ENCODE measurements around the gene MAP6.
A peak's percentile ranks its signal among the peaks of the same experiment; 100 is the strongest.
"Not testable (repeated sequence)": the region's sequence is repeated elsewhere in the genome, so short reads cannot be mapped to it uniquely, and the experiment has no call there.

The MAP6 gene

DNA sequence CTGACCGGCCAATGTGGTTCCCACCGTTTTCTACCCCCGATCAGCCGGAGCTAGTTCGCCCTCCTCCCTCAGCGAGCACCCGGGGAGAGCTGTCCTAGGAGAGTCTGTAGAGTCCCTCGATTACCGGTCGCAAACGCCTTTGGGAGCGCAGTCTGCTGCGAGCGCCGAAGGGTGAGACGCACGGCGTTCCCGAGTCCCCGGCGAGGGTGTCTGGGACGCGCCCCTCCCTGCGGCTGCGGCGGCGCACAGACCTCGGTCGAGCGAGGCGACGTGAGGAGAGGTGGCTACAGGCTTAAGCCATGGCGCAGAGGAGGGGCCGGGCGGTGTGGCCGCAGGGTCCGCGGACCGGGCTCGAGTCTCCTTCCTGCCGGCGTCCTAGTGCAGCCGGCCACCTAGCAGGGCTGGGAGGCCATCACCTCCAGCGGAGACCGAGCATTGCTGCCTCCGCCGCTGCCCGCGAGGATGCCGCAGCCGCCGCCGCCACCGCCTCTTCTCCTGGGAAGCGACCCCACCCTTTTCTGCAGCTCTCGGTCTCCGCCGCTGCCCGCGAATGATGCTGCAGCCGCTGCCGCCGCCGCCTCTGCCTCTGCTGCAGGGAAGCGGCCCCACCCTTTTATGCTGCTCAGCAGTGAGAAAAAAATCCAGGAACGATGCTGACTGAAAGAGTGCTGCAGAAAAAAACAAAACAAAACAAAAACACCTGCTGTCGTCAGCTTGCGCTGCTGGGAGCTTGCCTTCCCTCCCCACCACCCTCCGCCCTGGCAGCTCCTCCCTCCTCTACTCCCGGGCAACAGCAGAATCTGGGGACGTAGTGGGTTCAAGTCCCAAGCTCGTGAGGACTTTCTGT lies at the start of gene MAP6:
TSS of gene MAP6 (minus strand) at position 588 of the 847 bp plus-strand sequence. CDS start 669 bp downstream, outside the sequence.
- no peak for DNase-seq (ENCODE audit: low read depth in 4 of 4, low spot score in 1 of 4)

DNA sequence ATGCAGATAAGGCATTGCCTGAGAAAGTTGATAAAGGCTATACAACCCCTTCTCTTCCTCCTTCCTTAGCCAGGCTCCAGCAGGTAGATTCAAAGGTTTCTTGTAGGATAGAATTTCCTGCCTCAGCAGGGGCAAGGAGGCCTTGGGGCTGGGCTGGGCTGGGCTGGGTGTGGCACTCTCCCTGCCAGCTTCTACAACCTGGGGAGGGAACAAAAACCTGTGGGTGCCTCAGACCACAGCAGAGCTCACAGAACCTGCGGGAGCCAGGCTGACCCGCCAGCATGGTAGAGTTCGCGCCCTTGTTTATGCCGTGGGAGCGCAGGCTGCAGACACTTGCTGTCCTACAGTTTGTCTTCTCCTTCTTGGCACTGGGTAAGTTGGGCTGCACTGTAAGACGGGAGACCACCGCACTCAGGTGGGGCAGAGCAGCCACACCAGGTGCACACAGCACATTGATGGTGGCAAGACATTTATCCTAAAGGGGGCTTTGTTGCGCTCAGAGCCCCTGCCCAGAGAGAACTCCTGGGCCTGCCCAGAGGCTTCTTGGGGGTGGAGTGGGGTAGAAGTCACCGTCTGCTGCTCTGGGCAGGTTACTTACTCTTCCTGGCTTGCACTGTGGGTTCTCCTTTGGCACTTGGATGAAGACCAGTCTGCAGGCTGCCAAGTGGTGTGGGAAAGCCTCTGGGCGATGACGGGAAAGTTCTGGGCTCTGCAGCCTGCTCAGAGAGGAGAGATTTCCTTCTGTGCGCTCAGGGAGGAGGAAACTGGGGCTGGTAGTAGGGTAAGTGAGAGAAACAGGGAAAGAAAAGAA lies 49.0 kb upstream of the MAP6 start, which contains the start of gene MOGAT2:
TSS of gene MOGAT2 (plus strand) at position 231 of the 811 bp plus-strand sequence. CDS start at position 282, 51 bp downstream.
- no peak for DNase-seq (ENCODE audit: low read depth in 4 of 4, low spot score in 1 of 4)

DNA sequence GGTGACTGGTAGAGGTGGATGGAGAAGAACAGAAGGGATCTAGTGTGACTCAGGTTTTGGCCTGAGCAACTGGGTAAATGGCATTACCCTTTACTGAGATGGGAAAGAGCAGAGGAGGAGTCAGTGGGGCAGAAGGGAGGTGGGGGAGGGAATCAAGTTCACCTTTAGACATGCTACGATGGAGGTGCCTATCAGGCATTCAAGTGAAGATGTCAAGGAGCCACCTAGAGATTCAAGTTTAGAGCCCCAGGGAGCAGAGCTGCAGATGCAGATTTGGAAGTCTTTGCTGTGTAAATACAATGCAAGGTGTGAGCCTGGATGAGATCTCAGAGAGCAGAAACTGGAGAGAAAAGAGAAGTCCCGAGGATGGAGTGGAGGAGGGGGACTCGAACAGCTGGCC lies 47.8 kb upstream of the MAP6 start:
- no peak for DNase-seq (ENCODE audit: low read depth in 4 of 4, low spot score in 1 of 4)

DNA sequence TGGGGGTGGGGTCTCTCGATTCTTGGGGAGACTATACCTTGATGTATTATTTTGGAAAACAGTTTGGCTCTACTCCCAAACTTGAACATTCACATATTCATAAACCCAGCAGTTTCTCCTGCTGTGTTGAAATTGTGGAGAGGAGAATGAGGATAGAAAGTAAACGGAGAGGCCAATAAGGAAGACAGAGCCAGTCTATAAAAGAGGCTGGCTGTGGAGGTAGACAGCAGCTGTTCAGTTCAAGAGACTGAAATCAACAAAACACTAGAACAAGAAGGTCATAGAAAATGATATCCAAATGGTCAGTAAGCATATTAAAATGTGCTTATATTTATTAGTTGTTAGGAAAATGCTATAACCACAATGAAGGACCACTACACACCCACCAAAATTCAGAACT lies 46.9 kb upstream of the MAP6 start:
- DNase-seq (ENCODE audit: low read depth in 4 of 4, low spot score in 1 of 4), result no peak

DNA sequence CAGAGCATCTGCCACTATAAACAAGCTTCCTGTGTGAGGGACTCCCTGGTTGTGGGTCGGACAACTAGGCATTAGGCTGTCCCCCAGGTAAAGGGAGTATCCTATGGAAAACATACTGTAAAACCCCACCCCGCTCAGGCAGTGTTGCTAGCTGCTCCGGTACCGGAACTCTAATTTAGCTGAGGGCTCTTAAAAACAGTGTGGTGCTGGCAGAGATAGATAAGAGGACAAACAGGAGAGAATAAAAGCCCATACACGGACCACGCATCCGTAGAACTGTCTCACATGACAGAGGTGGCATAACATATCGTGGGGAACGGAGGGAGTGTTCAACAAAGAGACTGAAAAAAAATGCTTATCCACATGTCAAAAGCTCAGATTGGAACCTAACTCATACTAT lies 45.4 kb upstream of the MAP6 start:
- no peak for DNase-seq (ENCODE audit: low read depth in 4 of 4, low spot score in 1 of 4)

DNA sequence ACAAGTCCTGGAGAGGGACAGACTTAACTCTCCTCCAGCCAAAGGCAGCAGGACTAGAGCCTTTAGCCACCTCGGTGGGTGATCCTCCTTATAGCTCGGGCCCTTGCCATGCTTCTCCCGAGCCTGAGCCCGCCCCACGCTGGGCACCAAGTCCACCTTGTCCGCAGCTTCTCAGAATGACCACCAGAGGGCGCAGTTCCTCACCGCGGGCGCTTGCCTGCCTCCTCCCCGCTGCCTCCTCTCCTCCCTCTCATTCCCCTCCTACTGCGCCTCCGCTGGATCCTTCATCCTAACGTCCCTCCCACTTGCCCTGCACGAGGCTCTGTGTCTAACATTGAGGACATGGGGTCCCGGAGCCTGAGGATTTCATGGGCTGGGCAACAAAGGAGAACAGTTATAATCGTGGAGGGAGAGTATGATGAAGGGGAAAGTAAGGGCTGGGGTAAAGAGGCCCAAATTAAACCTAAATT lies 37.5 kb upstream of the MAP6 start:
- peak; percentile 44 to 53 (median 46) for DNase-seq (ENCODE audit: low read depth in 4 of 4, low spot score in 1 of 4)

DNA sequence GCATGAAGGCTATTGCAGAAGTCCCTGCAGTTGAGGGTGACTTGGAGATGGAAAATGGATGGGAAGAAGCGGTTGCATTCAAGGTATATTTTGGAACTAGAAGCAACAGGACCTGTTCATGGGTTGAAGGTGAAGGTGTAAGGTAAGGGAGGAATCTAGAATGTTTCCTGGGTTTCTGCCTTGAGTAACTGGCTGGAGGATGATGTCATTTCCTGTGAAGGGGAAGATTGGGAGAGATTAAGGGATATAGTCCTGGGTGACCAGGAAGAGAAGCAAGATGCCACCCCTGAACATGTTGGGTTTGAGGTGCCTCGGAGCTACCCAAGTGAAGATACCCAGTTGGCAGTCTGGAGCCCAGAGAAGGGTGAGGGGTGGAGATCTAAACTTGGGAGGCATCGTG lies 36.7 kb upstream of the MAP6 start:
- no peak for DNase-seq (ENCODE audit: low read depth in 4 of 4, low spot score in 1 of 4)

DNA sequence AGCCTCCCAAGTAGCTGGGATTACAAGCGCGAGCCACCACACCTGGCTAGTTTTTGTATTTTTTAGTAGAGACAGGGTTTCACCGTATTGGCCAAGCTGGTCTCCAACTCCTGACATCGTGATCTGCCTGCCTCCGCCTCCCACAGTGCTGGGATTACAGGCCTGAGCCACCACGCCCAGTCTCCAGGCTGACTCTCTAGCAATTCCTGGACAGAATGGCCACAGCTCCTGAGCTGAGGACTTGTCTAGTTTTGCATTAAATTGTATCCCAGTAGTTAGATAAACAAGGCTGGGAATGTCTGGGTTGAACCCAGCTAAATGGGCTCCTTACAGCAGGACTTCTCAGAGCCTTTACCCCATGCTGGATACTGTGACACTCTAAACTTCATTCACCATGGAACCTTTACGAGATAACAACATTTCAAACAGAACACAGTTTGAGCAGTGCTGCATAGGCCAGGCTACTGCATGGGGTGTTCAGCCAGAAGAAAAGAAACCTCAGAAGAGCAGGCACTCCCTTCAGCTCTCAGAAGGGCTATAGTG lies 34.9 kb upstream of the MAP6 start:
- DNase-seq (ENCODE audit: low read depth in 4 of 4, low spot score in 1 of 4), result no peak

DNA sequence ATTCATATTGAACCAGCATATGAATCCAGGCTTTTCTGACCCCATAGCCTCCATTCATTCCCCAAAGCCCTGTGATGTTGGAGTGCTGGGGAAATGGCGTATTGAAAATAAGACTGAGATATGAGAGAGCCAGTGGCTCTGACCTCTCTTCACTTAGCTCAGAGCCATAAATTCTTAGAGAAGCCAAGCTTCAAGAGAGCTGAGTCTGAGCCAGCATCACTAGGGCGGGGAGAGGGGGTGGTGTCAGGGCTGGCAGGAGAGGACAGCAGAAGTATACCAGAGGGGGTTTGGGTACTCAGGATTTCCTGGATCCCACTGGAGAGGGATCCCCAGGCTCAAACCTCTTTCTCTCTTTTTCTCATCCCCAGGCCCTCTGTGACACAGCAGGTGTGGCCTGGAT lies 32.1 kb upstream of the MAP6 start:
- DNase-seq (ENCODE audit: low read depth in 4 of 4, low spot score in 1 of 4), result no peak

DNA sequence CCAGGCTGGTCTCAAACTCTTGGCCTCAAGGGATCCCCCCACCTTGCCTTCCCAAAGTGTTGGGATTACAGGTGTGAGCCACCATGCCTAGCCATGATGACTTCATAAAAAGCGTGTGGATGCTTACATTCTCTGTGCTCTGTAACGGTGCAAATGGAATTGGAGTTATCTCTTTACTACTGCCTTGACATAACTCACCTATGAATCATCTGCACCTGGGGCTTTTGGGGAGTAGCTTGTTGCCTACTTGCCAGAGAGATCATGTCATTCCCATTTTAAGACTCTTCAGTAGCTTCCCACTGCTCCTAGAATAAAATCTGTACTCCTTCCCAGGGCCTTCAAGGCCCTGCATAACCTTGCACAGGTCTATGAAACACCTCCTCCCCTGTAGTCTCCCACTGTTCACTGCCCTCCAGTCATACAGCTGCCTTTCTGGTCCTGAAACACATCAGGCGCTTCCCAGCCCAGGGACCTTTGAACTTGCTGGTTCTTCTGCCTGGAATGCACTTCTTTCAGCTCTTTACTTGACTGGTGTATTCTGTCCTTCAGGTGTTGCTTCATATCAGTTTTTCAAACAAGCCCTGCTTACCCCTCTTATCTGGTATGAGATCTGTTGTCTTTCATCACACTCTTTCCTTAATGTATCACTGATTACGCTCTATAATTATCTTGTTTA lies 29.2 kb upstream of the MAP6 start:
- DNase-seq (ENCODE audit: low read depth in 4 of 4, low spot score in 1 of 4), result no peak

DNA sequence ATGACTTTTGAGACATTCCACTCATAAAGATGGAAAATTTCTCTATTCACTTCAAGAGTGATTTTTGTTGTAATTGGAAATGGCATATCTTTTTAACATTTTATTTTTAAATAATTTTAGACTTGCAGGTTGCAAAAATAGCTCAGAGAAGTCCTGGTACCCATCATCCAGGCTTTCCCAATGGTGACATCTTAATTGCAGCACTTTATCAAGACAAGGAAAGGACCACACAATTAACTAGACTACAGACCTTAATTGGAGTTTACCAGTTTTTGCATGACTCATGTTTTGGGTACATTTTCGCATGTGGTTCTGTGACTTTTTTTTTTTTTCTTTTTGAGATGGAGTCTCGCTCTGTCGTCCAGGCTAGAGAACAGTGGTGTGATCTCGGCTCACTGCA lies 23.0 kb upstream of the MAP6 start:
- no peak for DNase-seq (ENCODE audit: low read depth in 4 of 4, low spot score in 1 of 4)

DNA sequence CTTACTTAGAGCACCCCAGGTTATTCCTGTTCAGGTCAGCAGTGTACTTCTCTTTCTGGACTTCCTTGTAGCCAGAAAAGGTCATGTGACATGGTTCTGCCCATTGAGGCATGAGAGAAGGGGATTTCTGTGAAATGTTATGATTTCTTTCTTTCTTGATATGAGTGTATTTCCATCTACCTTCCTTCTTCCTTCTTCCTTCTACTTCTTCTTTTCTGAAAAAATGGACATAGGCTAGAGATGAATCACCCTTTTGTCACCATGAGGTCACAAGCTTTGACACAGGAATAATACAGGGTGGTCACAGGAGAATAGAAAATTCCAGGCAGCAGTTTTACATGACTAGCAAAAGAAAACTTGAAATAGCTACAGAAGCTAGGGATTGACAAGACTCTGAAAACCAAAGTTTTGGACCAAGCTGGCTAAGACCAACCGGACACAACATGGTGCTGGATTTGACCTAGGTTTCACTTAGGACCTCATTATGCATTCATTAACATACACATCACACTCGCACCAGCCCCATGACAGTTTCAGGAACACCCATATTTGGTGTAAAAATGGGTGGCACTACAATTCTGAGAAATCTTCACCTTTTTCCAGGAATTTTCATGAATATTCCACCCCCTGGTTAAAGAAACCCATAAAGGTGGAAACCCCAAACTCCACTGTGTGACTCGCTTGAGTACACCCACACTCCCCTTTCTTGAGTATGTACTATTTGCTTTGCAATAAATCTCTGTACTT lies 21.2 kb upstream of the MAP6 start:
- no peak for DNase-seq (ENCODE audit: low read depth in 4 of 4, low spot score in 1 of 4)

DNA sequence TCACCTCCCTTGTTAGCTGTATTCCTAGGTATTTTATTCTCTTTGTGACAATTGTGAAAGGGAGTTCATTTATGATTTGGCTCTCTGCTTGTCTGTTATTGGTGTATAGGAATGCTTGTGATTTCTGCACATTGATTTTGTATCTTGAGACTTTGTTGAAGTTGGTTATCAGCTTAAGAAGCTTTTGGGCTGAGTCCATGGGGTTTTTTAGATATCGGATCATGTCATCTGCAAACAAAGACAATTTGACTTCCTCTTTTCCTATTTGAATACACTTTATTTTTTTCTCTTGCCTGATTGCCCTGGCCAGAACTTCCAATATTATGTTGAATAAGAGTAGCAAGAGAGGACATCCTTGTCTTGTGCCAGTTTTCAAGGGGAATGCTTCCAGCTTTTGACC lies 15.0 kb upstream of the MAP6 start:
- not testable (repeated sequence) for DNase-seq (ENCODE audit: low read depth in 4 of 4, low spot score in 1 of 4)

DNA sequence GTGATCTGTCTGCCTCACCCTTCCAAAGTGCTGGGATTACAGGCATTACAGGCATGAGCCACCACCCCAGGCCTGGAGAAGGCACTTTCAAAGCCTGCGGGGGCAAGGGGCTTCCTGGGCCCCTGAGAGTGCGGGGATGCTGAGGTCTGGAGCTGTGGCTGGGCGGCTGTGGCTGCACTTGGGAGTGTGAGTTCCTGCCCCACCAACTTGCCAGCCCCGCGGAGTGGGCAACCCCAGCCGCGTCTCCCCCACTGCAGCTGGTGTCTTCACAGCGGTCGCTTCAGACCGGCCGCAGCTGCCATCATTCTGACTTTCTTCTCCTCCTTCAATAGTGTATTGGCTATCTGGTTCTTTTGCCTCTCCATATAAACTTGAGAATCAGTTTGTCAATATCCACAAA lies 10.7 kb upstream of the MAP6 start:
- no peak for DNase-seq (ENCODE audit: low read depth in 4 of 4, low spot score in 1 of 4)

DNA sequence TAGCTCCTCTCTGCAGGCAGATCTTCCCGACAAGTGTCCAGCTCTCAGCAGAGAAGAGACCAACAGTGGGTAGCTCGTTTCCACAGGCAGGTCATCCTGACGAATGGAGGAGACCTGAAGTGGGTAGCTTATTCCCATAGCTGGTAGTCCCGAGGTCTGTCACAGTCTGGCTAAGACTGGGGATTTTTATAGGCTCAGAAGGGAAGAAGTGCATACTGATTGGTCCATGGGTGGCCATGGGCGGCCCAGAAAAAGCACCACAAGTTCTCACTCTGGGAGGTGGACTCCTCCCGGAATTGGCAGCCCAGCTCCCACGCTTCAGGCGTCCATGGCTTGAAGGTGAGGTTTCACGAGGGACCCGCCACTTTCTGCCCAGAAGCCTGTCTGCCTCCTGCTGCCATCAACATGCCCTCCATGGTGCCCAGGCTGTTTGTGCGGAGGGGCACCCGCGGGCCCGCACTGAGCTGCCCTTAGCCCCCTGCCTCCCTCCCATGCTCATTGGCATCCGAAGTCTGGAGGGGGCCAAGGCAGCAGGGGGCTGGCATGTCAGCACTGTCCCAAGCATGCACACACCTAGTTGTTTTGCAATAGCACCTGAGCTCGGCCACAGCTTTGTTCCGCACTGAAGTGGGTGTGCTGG lies 9.9 kb upstream of the MAP6 start:
- DNase-seq (ENCODE audit: low read depth in 4 of 4, low spot score in 1 of 4), result no peak

DNA sequence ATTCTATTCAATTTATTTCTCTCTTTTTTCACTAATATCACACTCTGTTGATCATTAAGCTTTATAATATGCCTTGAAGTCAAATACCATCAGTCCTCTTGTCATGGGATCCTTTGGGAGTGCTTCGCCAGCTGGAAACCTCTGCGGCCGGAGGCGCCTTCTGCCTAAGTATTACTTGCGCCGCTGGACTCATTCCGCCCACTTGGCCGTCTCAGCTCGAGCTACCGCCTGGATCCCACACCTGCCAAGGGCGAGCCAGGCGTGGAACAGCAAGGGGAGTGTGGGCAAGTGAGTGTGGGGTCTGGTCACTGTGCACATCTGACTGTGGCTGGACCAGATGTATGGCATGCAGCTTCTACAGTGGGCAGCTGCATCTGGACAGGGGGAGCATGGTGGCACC lies 9.1 kb upstream of the MAP6 start:
- no peak for DNase-seq (ENCODE audit: low read depth in 4 of 4, low spot score in 1 of 4)

DNA sequence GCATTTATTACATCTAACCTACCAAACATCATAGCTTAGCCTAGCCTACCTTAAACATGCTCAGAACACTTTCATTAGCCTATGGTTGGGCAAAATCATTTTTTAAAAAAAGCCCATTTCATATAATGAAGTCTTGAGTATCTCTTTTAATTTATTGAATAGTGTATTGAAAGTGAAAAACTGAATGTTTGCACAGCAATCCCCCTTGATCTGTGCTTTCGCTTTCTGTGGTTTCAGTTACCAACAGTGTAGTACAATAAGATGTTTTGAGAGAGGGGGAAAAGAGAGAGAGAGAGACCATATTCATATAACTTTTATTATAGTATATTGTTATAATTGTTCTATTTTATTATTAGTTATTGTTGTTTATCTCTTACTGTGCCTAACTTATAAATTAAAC lies 8.4 kb upstream of the MAP6 start:
- DNase-seq (ENCODE audit: low read depth in 4 of 4, low spot score in 1 of 4), result no peak

DNA sequence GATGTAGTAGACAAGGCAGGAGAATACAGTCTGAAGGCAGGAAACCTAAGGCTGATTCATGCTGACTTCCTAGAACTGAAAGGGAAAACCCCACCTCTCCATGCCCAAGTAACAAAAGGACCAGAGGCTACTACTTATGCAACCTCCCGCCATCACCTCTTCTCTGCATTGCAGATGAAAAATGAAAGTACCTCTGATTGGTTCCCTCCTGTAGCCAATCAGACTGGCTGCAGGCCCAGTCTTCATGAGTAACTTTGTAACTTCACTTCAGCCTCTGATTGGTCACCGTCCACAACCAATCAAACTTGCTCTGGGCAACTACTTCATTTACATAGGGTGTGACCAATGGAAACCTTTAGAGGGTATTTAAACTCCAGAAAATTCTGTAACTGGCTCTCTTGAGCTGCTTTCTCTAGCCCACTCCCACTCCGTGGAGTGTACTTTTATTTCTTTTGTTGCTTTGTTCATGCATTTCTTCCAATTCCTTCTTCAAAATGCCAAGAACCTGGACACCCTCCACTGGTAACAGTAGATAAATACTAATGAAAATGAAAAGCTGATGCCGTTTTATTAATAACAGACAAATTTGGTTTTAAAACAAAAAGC lies 5.2 kb upstream of the MAP6 start:
- DNase-seq (ENCODE audit: low read depth in 4 of 4, low spot score in 1 of 4), result no peak

DNA sequence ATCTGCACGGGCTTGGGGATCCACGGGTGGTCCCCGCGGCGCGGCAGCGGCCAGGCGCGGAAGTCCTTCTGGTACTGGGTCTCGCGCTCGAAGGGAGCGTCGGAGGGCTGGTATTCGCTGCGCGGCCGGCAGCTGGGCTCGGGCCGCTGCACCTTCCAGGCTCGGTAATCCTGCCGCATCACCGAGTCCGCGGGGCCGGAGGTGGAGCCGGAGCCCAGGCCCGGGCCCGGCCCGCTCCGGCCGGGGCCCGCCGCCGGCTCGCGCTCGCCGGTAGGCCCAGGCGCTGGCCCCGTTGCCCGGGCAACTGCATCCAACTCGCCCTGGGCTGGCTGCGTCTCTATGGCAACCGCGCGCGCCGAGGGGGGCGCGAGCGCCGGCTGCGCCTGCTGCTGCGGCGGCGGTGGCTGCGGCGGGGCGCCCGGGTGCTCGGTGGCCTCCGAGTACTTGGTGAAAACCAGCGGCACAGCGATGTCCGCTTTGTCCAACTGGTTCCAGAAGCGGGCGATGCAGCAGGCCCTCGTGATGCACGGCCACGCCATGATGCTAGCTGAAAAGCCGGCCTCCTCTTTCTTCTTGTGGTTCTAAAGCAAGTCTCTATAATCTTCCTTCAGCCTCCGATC lies 897 bp downstream of the MAP6 start:
- DNase-seq (ENCODE audit: low read depth in 4 of 4, low spot score in 1 of 4), result no peak

Measured in stimulated activated CD4-positive, alpha-beta T cell treated with anti-CD3 and anti-CD28 coated beads, Interleukin-1b, Interleukin-23, amount 100 ng/mL, for 24 hours (primary cell).